Activated effector memory CD4-positive, alpha-beta T cell treated with anti-CD3 and anti-CD28 coated beads, Interleukin-2, amount 50 U/mL, for 16 hours (primary cell): ENCODE results near the gene BRIP1.
"Not testable (repeated sequence)": the region's sequence is repeated elsewhere in the genome, so short reads cannot be mapped to it uniquely, and the experiment has no call there.

Experiments
- DNase-seq: peaks from one replicate; pipeline ENCODE4 v3.0.0-alpha.2; 2020

The BRIP1 gene

GRCh38 chr17:61755078-61755477, 108.2 kb downstream of the BRIP1 start:
- no peak for DNase-seq

GRCh38 chr17:61754124-61754523, 109.2 kb downstream of the BRIP1 start:
- no peak for DNase-seq

DNA sequence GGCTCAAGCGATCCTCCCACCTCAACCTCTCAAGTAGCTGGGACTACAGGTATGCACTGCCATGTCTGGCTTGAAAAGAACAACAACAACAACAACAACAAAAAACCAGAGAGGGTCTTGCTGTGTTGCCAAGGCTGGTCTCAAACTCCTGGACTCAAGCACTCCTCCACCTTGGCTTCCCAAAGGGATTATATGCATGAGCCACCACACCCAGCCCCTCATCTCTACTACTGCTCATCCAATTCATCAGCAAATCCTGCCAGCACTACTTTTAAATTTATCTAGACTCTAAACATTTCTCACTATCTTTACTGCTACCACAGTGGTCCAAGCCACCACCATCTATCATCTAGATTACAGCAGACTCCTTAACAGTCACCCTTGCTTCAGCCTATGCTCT, 109.6 kb downstream of the BRIP1 start:
- DNase-seq = no peak

DNA sequence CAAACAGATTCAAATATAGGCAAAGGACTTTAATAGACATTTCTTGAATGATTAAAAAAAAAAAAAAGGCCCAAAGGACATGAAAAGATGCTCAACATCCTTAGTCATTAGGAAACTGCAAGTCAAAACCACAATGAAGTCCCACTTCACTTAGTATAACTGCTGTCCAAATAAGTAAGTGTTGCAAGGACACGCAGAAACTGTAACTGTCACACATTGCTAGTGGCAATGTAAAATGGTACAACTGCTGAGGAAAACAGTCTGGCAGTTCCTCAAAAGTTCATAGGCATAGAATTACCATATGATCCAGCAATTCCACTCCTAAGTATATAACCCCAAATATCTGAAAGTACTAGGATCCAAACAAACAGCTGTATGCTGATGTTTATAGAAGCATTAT, 112.7 kb downstream of the BRIP1 start:
- no peak for DNase-seq

GRCh38 chr17:61749823-61750404, 113.4 kb downstream of the BRIP1 start:
- no peak for DNase-seq

DNA sequence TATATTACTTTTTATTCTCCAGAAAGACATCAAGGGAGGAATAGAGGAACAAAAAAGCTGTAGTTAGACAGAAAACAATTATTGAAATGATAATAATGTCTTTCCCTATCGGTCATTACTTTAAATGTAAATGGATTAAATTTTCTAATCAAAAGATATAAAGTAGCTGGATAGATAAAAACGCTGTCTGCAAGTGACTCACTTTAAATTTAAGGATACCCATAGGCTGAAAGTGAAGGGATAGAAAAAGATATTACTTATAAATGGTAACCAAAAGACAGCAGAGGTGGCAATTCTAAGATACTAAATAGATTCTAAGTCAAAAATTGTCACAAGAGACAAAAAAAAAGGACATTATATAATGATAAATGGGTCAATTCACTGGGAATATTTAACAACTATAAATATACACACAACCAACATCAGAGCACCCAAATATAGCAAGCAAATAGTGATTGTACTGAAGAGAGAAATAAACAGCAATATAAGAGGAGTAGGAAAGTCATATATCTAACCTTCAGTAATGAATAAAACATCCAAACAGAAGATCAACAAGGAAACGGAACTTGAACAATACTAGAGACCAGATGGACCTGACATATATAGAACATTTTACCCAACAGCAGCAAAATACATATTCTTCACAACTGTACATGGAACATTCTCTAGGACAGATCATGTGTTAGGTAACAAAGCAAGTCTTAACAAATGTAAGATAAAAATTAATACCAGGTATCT, 116.9 kb downstream of the BRIP1 start:
- no peak for DNase-seq

DNA sequence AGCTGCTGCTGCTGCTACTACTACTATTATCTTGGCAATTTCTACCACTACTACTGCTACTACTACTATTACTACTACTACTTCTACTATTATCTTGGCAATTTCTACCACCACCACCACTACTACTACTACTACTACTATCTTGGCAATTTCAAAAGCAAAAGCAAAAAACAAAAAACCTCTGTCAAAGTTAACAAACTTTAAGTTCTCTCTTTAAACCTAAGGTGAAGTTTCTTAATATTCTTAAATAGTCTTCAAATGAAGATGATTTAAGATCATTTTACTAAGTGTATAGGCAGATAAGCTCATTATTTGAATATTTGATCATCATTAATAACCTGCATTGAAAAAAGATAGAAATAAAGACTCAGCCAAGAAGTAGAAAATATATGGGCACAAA, 118.5 kb downstream of the BRIP1 start:
- no peak for DNase-seq

DNA sequence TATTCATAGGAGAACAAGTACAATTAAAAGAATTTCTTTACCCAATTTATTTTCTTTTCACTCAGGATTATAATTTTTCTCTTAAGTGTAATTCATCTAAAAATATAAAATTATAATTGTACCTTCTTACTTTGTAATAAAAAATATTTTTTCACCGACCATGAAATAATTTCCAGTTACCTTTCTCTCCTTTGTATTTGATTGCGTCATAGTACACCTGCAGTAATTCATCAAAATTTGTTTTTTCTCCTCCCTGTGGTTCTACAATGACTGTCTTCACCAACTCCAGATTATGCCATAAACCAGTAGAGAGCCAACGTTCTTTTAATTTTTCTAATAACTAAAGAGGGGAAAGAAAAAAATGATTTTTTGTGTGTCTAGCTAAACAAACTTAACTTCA, 119.1 kb downstream of the BRIP1 start:
- no peak for DNase-seq

DNA sequence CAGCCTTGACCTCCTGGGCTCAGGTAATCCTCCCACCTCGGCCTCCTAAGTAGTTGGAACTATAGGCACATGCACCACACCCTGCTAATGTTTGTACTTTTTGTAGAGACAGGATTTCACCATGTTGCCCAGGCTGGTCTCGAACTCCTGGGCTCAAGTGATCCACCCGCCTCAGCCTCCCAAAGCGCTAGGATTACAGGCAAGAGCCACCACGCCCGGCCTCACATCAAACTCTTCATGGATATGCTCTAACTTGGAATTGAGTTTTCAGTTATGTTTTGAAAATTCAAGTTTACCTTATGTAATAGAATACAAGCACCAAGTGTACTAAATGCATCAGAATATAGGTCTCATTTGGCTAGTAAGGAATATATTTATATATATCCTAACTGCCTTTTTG, 119.6 kb downstream of the BRIP1 start:
- DNase-seq = no peak

DNA sequence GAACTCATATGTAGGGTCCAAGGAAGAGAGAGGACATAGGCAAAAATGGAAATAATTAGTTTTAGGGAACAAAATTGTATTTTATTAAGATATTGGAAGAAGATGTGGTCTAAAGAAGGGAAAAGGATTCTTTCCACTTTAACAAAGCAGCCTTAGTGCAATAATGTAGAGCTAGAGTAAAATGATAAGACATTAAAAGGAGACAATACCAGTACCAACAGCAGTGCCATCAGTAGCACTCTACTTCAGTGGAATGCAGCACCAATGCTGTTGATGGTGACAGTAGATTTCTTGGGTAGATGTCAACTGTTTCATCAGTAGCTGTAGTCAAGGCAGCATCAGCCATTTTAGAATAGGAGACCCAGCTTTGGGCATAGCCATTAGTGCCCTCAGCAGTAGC, 124.3 kb downstream of the BRIP1 start:
- no peak for DNase-seq

DNA sequence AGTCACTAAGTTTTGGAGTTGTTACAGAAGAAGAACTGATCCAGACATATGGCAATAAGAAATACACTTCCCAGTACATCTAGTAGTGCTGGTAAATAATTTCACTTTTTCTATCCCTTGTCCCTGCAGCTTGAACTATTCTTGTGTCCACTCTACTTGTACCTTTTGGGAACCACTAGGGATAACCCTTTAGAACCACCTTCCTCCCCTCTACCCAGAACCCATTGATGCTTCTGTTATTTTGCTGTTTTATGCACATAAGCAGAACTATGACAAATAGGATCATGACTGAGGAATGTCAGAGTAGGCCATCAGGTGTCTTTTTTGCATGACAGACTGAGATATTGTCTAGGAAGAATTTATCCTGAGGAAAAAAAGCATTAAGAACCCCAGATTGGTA, 125.1 kb downstream of the BRIP1 start:
- no peak for DNase-seq

GRCh38 chr17:61737820-61738219, 125.5 kb downstream of the BRIP1 start:
- no peak for DNase-seq

GRCh38 chr17:61736438-61736837, 126.9 kb downstream of the BRIP1 start:
- DNase-seq = no peak

DNA sequence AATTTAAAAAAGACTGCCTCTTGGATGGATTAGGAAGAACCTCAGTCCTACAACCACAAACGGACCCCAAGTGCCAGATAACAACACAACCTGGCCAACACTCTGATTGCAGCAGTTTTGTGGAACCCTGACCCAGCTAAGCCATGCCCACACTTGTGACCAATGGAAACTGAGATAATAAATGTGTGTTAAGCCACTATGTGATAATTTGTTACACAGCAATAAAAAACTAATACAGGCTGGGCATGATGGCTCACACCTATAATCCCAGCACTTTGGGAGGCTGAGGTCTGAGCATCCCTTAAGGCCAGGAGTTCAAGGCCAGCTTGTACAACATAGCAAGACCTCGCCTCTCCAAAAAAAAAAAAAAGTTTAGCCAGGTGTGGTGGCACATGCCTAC, 127.5 kb downstream of the BRIP1 start:
- DNase-seq = no peak

DNA sequence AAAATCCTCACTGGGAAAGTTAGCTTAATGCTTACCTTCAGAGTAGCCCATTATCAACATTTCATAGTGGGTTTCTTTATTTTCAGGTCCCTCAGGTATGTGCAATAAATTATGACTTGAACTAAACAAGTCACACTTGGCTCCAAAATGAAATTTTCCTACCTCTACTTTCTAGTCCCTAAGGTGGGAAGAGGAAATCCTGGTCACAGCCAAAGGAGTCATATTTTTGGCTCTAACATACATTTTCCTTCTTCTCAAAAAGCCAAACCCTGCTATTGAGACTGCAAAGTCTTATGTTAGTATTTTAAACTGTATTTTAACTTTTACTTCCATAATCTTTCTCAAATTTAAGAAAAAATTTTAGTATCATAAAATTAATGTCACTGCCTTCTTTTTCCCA, 128.9 kb downstream of the BRIP1 start:
- DNase-seq = no peak

DNA sequence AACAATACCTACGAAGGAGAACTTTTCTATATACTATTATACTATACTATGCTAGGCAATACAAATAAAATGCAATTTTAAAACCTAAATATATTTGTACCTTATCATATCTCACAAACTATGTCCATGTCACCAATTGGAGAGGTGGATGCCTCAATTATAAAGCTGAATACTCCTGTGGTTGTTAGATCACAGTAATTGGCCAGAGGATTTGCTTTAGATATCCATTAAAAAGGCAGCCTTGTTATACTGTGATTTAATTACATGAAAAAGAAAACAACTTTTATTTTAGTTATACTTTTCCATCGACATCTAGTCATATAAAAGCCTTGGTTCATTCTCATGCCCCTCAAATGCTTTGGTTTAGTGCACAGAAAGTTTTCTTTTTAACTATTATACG, 129.3 kb downstream of the BRIP1 start:
- DNase-seq = no peak

GRCh38 chr17:61733021-61733420, 130.3 kb downstream of the BRIP1 start:
- DNase-seq = no peak

DNA sequence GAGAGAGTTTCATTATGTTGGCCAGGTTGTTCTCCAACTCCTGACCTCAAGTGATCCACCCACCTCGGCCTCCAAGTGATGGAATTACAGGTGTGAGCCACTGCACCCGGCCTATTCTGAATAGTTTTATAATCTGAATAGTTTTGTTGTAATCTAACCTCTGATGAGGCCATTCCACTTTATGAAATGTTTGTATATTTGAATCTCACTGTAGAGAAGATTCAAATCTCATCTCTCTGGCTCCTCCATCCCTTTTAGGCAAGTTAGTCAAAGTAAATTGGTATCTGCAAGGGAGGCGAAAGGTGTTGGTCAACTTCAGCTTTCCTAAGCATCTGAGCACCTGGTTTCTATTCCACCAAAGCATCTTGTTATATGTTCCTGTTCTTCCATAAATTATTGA, 131.2 kb downstream of the BRIP1 start:
- DNase-seq = no peak

- DNase-seq = no peak
These were observed 132.0 kb downstream of the BRIP1 start for GRCh38 chr17:61731330-61731729.

DNA sequence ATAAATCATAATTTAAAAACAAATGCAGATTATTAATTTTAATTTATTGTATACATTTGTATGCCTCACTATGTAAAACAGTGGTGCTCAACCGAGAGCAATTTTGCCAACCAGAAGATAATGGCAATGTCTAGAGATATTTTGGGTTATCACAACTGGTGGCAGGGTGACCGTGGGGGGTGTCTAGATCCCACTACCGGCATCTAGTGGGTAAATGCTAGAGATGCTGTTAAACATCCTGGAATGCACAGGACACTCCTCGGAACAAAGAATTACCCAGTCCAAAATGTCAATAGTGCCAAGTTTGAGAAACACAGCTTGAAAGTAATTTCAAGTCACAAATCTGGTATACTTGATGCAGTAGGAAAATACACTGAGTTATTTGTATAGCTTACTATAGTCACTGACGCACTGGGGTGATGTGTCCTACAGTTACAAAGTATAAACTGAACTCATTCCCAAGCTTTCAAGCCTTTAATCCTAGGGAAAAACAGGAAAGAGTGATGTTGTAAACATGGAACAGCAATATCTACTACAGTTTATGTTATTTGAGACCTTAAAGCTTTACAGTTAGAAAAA, 133.5 kb downstream of the BRIP1 start:
- DNase-seq = no peak

DNA sequence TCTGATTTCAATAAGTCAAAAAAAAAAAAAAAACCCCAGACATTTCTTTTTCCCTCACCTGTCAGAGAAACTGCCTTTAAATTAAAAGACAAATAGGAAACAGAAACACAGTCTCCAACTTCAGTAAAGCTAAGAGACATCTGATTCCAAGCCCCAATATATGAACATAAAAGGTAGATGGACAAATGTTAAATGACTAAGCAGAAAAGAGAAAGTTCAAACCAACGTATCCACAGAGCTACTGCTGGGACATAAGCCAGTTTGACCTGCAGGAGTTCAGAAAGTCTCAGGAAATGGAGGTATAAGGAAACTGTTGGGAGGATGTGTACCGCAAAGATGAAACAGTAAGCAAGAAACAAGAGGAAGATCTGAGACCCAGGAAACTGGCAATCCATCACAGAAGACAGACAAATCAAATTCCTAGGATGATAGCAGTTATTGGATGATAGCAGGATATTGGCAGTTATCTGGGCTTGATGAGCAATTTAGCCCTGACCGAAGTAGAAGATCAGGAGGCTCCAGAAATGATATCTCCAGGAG, 135.0 kb downstream of the BRIP1 start:
- DNase-seq = no peak

- DNase-seq = not testable (repeated sequence)
These were observed 135.5 kb downstream of the BRIP1 start for GRCh38 chr17:61727798-61728197.

DNA sequence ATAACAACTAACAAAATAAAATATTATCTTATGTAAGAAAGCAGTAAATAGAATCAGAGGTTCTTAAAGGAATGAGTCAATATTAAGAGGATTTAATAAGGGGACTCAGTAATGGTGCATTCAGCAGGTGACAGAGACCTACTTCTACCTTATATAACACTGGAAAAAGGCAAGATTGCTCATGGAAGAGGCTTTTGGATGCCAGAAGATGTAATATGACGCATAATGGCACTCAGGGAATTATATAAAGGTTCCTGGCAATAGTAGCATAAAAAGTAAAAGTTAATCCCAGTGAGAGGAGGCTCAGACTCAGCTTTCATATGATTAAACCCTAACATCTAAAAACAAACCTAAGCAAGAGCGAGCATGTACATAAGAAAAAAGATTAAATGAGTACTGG, 136.4 kb downstream of the BRIP1 start:
- no peak for DNase-seq

GRCh38 chr17:61724777-61725176, 138.6 kb downstream of the BRIP1 start:
- no peak for DNase-seq
